Hepatocyte (in vitro differentiated cells): Measurements from ENCODE around the gene CACYBP. TPM values are rescaled to one million over a fixed set of nuclear protein-coding genes. Genes with fewer than 3 reads are reported as not detected.

Source experiments
- DNase-seq: peaks from one replicate; pipeline ENCODE4 v3.0.0-alpha.2; 2016; ENCODE audit warnings: low spot score
- H2AFZ ChIP-seq: fragments of 200-600 bp; sonication (generic); 2 replicates; pipeline ENCODE4 v1.6.0; 2016; ENCODE audit warnings: antibody characterized with exemption, mild to moderate bottlenecking
- H3K27ac ChIP-seq: fragments of 200-600 bp; sonication (generic); 2 replicates; pipeline ENCODE4 v1.5.1; 2016; ENCODE audit warnings: mild to moderate bottlenecking
- H3K27me3 ChIP-seq: fragments of 200-600 bp; sonication (generic); 2 replicates; pipeline ENCODE4 v1.6.1; 2016
- H3K36me3 ChIP-seq: fragments of 200-600 bp; sonication (generic); replicated peaks from 2 replicates; pipeline ENCODE4 v1.5.1; 2016; ENCODE audit warnings: low read depth; ENCODE audit not compliant: insufficient read depth
- H3K4me1 ChIP-seq: fragments of 200-600 bp; sonication (generic); 2 replicates; pipeline ENCODE4 v1.5.1; 2016; ENCODE audit warnings: mild to moderate bottlenecking, moderate library complexity; ENCODE audit not compliant: insufficient read depth
- H3K4me2 ChIP-seq: fragments of 200-600 bp; sonication (generic); 2 replicates; pipeline ENCODE4 v1.6.0; 2016
- H3K4me3 ChIP-seq: fragments of 200-600 bp; sonication (generic); 2 replicates; pipeline ENCODE4 v1.5.1; 2016; ENCODE audit warnings: mild to moderate bottlenecking
- H3K79me2 ChIP-seq: fragments of 200-600 bp; sonication (generic); 2 replicates; pipeline ENCODE4 v1.6.0; 2017; ENCODE audit warnings: mild to moderate bottlenecking
- H3K9me2 ChIP-seq: fragments of 200-600 bp; sonication (generic); replicated peaks from 2 replicates; pipeline ENCODE4 v1.6.0; 2017; ENCODE audit warnings: mild to moderate bottlenecking; ENCODE audit not compliant: insufficient read depth
- H3K9me3 ChIP-seq: fragments of 200-600 bp; sonication (generic); 2 replicates; pipeline ENCODE4 v1.5.1; 2016; ENCODE audit warnings: low read depth, mild to moderate bottlenecking
- H4K20me1 ChIP-seq: fragments of 200-600 bp; sonication (generic); 2 replicates; pipeline ENCODE4 v1.6.0; 2016; ENCODE audit warnings: mild to moderate bottlenecking; ENCODE audit not compliant: insufficient read depth, poor library complexity, severe bottlenecking
- CTCF ChIP-seq: fragments of 200-600 bp; sonication (generic); IDR thresholded peaks from 2 replicates; pipeline ENCODE4 v1.5.1; 2016; ENCODE audit warnings: antibody characterized with exemption, mild to moderate bottlenecking; ENCODE audit not compliant: poor library complexity
- EZH2 ChIP-seq: fragments of 200-600 bp; sonication (generic); IDR thresholded peaks from 2 replicates; pipeline ENCODE4 v1.6.1; 2016; ENCODE audit warnings: antibody characterized with exemption, mild to moderate bottlenecking, borderline replicate concordance
- EZH2phosphoT487 ChIP-seq: fragments of 200-600 bp; sonication (generic); IDR thresholded peaks from one replicate; pipeline ENCODE4 v1.6.1; 2018; ENCODE audit warnings: antibody characterized with exemption, mild to moderate bottlenecking, low read depth, moderate library complexity; ENCODE audit not compliant: unreplicated experiment, severe bottlenecking
- WGBS: methylation state at CpG from one replicate; pipeline ENCODE4 v1.1.6; 2016; ENCODE audit warnings: low lambda C conversion rate; ENCODE audit errors: missing lambda C conversion rate; 5-methylcytosine and 5-hydroxymethylcytosine counted together
- polyA plus RNA-seq: library from polyadenylated mRNA; unstranded; fragments of >200 nt; fragmentation: Nextera tagmentation; extraction: Ambion mirVana; gene quantifications from 2 replicates; pipeline ENCODE4 v1.2.1, GENCODE V29; 2016
- small RNA-seq: library from RNA; depleted of rRNA; stranded (forward); fragments of <200 nt; gene quantifications from one replicate; pipeline ENCODE3, GENCODE V24; 2014
- total RNA-seq: library from RNA; depleted of rRNA; stranded (reverse); fragments of >200 nt; gene quantifications from 2 replicates; pipeline ENCODE4 v1.2.3, GENCODE V29; 2014

The CACYBP gene
- total and polyA plus RNA-seq, 2 experiments from 2014 or later, result 79.6 to 81.7 TPM

GRCh38 chr1:175050992-175051391 lies 51.2 kb downstream of the CACYBP start:
- Histone ChIP-seq H3K79me2 (no peaks in the 10 kb centered on the region), H3K9me3 (no peaks in the 10 kb centered on the region)
- WGBS, result 92% methylated on average over 2 of the region's 2 CpGs

GRCh38 chr1:175054736-175055135 lies 55.0 kb downstream of the CACYBP start:
- Histone ChIP-seq H3K79me2 (no peaks in the 10 kb centered on the region), H3K9me3 (no peaks in the 10 kb centered on the region), H3K27me3 (no peaks in the 10 kb centered on the region), H3K4me3 (no peak overlapping the region), H3K36me3 (no peaks in the 10 kb centered on the region), H3K4me2 (no peak overlapping the region), H2AFZ (no peak overlapping the region), H3K4me1 (no peaks in the 10 kb centered on the region), H4K20me1 (no peaks in the 10 kb centered on the region), H3K9me2 (no peaks in the 10 kb centered on the region), H3K27ac (no peak overlapping the region)
- no peak for DNase-seq
- WGBS, result 97% methylated on average over 3 of the region's 3 CpGs
- TF ChIP-seq CTCF (no peak), EZH2 (no peak), EZH2phosphoT487 (no peak)

More at GRCh38 chr1:175050992-175051391, 51.2 kb downstream of the CACYBP start:
- no peak for DNase-seq
- Histone ChIP-seq H3K36me3 (no peaks in the 10 kb centered on the region), H4K20me1 (no peaks in the 10 kb centered on the region), H3K4me1 (no peaks in the 10 kb centered on the region), H3K27me3 (no peaks in the 10 kb centered on the region), H3K9me2 (no peaks in the 10 kb centered on the region), H2AFZ (no peak overlapping the region), H3K4me2 (no peak overlapping the region), H3K27ac (no peak overlapping the region), H3K4me3 (no peak overlapping the region)
- TF ChIP-seq CTCF, result no peak
- TF ChIP-seq EZH2, result no peak
- TF ChIP-seq EZH2phosphoT487, result no peak

Small RNA genes lying within 50 kb of the gene (small RNA-seq; reads per million reads assigned to genes)
- gene RF00019 (not detected), gene RNU6-307P (not detected)

Other genes with a start within 250 kb of the CACYBP start
- gene MRPS14, start 23.5 kb downstream of the CACYBP start, total RNA-seq, result 26.5 and 31.6 TPM in 2 replicates
- 60.1 and 65.8 TPM in 2 replicates for gene MRPS14, start 23.5 kb downstream of the CACYBP start, polyA plus RNA-seq
- 0.28 and 0.33 TPM in 2 replicates for gene TNN, start 67.9 kb downstream of the CACYBP start, total RNA-seq
- 0.51 and 0.58 TPM in 2 replicates for gene TNN, start 67.9 kb downstream of the CACYBP start, polyA plus RNA-seq
- gene KIAA0040, start 192.8 kb downstream of the CACYBP start, total RNA-seq, result 8.1 and 8.3 TPM in 2 replicates
- 4.5 and 7.1 TPM in 2 replicates for gene KIAA0040, start 192.8 kb downstream of the CACYBP start, polyA plus RNA-seq